WTC11 (cell line): ENCODE data around the gene TTLL11. TPM values are rescaled to one million over a fixed set of nuclear protein-coding genes. Genes with fewer than 3 reads are reported as not detected.

Source experiments
- ATAC-seq: fragments of 200-7000 bp; cut with Tn5 transposase; 2 replicates; pipeline ENCODE4 v1.10.0; 2021; ENCODE audit warnings: mild to moderate bottlenecking, moderate library complexity
- CTCF ChIA-PET: fragments of 300-600 bp; sonication (Branson Sonifier 250); formaldehyde crosslinking; loops from one replicate; lab custom pipeline; 2021; ENCODE audit warnings: antibody characterized with exemption; lab: Charles Lee
- POLR2A ChIA-PET: fragments of 350-600 bp; sonication (Branson Sonifier 250); formaldehyde crosslinking; loops from one replicate; lab custom pipeline; 2021; ENCODE audit warnings: antibody characterized with exemption; lab: Charles Lee
- DNase-seq: peaks from one replicate; pipeline ENCODE4 v3.0.0; 2021; ENCODE audit warnings: low spot score
- H3K27ac Mint-ChIP-seq: 2 replicates; pipeline ENCODE4 v1.8.0; 2021; ENCODE audit warnings: mixed read lengths
- H3K27me3 Mint-ChIP-seq: 2 replicates; pipeline ENCODE4 v1.8.0; 2021; ENCODE audit warnings: low read depth, mild to moderate bottlenecking, moderate library complexity, mixed read lengths
- H3K36me3 Mint-ChIP-seq: 2 replicates; pipeline ENCODE4 v1.8.0; 2021; ENCODE audit warnings: mixed read lengths
- H3K4me1 Mint-ChIP-seq: 2 replicates; pipeline ENCODE4 v1.8.0; 2022; ENCODE audit warnings: mixed read lengths
- H3K4me3 Mint-ChIP-seq: 2 replicates; pipeline ENCODE4 v1.8.0; 2021; ENCODE audit warnings: mild to moderate bottlenecking, moderate library complexity, mixed read lengths
- H3K9me3 Mint-ChIP-seq: 2 replicates; pipeline ENCODE4 v1.8.0; 2021; ENCODE audit warnings: mixed read lengths
- GTF2I ChIP-seq: fragments of 250-450 bp; sonication (Bioruptor Pico); conservative IDR thresholded peaks from 2 replicates; pipeline ENCODE4 v1.4.0; 2021; ENCODE audit warnings: mild to moderate bottlenecking
- KAT7 ChIP-seq: sonication (generic); formaldehyde crosslinking; IDR thresholded peaks from 2 replicates; pipeline ENCODE4 v1.8.1; 2023; ENCODE audit warnings: missing genetic modification reagents, mild to moderate bottlenecking, borderline replicate concordance
- NR1H2 ChIP-seq: sonication (generic); formaldehyde crosslinking; IDR thresholded peaks from 2 replicates; pipeline ENCODE4 v1.9.0; 2021; ENCODE audit warnings: mild to moderate bottlenecking, moderate library complexity, missing genetic modification reagents
- PRRX2 ChIP-seq: fragments of 250-450 bp; sonication (Bioruptor Pico); IDR thresholded peaks from 2 replicates; pipeline ENCODE4 v1.8.0; 2021; ENCODE audit warnings: mild to moderate bottlenecking
- ZNF138 ChIP-seq: sonication (generic); formaldehyde crosslinking; conservative IDR thresholded peaks from 2 replicates; pipeline ENCODE4 v1.8.1; 2022; ENCODE audit warnings: mild to moderate bottlenecking, moderate library complexity, missing genetic modification reagents
- ZNF263 ChIP-seq: sonication (generic); formaldehyde crosslinking; IDR thresholded peaks from 2 replicates; pipeline ENCODE4 v1.8.1; 2022; ENCODE audit warnings: low read depth, mild to moderate bottlenecking, moderate library complexity, missing genetic modification reagents
- total RNA-seq: library from RNA; stranded (reverse); gene quantifications from 3 replicates; pipeline ENCODE4 v1.2.3, GENCODE V29; 2021
- TF ChIP-seq, protein P1 (sequence below): sonication (generic); formaldehyde crosslinking; IDR thresholded peaks from 2 replicates; pipeline ENCODE4 v1.8.0; 2023; ENCODE audit warnings: mild to moderate bottlenecking, missing genetic modification reagents
- TF ChIP-seq, protein P2 (sequence below): fragments of 250-450 bp; sonication (Bioruptor Pico); IDR thresholded peaks from 2 replicates; pipeline ENCODE4 v2.1.2; 2022; ENCODE audit warnings: mild to moderate bottlenecking, moderate library complexity
- TF ChIP-seq, protein P3 (sequence below): sonication (generic); formaldehyde crosslinking; IDR thresholded peaks from 2 replicates; pipeline ENCODE4 v1.8.1; 2022; ENCODE audit warnings: mild to moderate bottlenecking, missing genetic modification reagents, moderate library complexity, borderline replicate concordance
- TF ChIP-seq, protein P4 (sequence below): sonication (generic); formaldehyde crosslinking; IDR thresholded peaks from 2 replicates; pipeline ENCODE4 v1.8.1; 2023; ENCODE audit warnings: mild to moderate bottlenecking, missing genetic modification reagents, borderline replicate concordance
- TF ChIP-seq, protein P5 (sequence below): sonication (generic); formaldehyde crosslinking; IDR thresholded peaks from 2 replicates; pipeline ENCODE4 v1.8.1; 2022; ENCODE audit warnings: missing genetic modification reagents, borderline replicate concordance
- TF ChIP-seq, protein P6 (sequence below): sonication (generic); formaldehyde crosslinking; IDR thresholded peaks from 2 replicates; pipeline ENCODE4 v1.8.1; 2022; ENCODE audit warnings: low read depth, mild to moderate bottlenecking, moderate library complexity, missing genetic modification reagents, borderline replicate concordance
- TF ChIP-seq, protein P7 (sequence below): sonication (generic); formaldehyde crosslinking; IDR thresholded peaks from 2 replicates; pipeline ENCODE4 v1.8.0; 2022; ENCODE audit warnings: mild to moderate bottlenecking, missing genetic modification reagents
- TF ChIP-seq, protein P8 (sequence below): fragments of 250-450 bp; sonication (Bioruptor Pico); IDR thresholded peaks from 2 replicates; pipeline ENCODE4 v1.9.0; 2021; ENCODE audit warnings: mild to moderate bottlenecking
- TF ChIP-seq, protein P9 (sequence below): sonication (generic); formaldehyde crosslinking; IDR thresholded peaks from 2 replicates; pipeline ENCODE4 v1.8.0; 2022; ENCODE audit warnings: missing genetic modification reagents

Gene TTLL11
- total RNA-seq, 1 experiment from 2014 or later, result 1.1 TPM

DNA sequence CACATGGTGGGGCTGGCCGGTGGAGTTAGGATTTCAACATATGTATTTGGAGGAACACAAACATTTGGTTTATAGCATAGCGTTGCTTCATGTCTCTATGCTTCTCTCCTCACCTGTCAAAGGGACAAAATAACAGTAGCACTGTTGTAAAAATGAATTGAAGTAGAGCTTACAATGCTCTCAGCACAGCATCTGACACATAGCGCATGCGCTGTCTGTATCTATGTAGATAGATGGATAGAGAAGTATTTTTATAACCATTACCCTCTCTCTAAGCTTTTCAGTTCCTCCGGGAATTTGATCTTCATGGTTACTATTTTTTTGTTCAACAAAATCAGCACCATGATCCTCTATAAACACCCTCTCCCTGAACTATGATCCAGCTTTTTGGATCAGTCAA lies 166.0 kb downstream of the TTLL11 start:
- TF ChIP-seq KAT7 (CRISPR knock-in tag) (no peak), ZNF138 (CRISPR knock-in tag) (no peak), PRRX2 (CRISPR knock-in tag) (no peak), GTF2I (CRISPR knock-in tag) (no peak), ZNF263 (CRISPR knock-in tag) (no peak)
- TF ChIP-seq, protein P1, sequence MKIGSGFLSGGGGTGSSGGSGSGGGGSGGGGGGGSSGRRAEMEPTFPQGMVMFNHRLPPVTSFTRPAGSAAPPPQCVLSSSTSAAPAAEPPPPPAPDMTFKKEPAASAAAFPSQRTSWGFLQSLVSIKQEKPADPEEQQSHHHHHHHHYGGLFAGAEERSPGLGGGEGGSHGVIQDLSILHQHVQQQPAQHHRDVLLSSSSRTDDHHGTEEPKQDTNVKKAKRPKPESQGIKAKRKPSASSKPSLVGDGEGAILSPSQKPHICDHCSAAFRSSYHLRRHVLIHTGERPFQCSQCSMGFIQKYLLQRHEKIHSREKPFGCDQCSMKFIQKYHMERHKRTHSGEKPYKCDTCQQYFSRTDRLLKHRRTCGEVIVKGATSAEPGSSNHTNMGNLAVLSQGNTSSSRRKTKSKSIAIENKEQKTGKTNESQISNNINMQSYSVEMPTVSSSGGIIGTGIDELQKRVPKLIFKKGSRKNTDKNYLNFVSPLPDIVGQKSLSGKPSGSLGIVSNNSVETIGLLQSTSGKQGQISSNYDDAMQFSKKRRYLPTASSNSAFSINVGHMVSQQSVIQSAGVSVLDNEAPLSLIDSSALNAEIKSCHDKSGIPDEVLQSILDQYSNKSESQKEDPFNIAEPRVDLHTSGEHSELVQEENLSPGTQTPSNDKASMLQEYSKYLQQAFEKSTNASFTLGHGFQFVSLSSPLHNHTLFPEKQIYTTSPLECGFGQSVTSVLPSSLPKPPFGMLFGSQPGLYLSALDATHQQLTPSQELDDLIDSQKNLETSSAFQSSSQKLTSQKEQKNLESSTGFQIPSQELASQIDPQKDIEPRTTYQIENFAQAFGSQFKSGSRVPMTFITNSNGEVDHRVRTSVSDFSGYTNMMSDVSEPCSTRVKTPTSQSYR (CRISPR knock-in tag), result no peak
- TF ChIP-seq, protein P2, sequence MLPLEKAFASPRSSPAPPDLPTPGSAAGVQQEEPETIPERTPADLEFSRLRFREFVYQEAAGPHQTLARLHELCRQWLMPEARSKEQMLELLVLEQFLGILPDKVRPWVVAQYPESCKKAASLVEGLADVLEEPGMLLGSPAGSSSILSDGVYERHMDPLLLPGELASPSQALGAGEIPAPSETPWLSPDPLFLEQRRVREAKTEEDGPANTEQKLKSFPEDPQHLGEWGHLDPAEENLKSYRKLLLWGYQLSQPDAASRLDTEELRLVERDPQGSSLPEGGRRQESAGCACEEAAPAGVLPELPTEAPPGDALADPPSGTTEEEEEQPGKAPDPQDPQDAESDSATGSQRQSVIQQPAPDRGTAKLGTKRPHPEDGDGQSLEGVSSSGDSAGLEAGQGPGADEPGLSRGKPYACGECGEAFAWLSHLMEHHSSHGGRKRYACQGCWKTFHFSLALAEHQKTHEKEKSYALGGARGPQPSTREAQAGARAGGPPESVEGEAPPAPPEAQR (CRISPR knock-in tag), result no peak
- TF ChIP-seq, protein P3, sequence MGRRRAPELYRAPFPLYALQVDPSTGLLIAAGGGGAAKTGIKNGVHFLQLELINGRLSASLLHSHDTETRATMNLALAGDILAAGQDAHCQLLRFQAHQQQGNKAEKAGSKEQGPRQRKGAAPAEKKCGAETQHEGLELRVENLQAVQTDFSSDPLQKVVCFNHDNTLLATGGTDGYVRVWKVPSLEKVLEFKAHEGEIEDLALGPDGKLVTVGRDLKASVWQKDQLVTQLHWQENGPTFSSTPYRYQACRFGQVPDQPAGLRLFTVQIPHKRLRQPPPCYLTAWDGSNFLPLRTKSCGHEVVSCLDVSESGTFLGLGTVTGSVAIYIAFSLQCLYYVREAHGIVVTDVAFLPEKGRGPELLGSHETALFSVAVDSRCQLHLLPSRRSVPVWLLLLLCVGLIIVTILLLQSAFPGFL, result no peak
- TF ChIP-seq, protein P4, sequence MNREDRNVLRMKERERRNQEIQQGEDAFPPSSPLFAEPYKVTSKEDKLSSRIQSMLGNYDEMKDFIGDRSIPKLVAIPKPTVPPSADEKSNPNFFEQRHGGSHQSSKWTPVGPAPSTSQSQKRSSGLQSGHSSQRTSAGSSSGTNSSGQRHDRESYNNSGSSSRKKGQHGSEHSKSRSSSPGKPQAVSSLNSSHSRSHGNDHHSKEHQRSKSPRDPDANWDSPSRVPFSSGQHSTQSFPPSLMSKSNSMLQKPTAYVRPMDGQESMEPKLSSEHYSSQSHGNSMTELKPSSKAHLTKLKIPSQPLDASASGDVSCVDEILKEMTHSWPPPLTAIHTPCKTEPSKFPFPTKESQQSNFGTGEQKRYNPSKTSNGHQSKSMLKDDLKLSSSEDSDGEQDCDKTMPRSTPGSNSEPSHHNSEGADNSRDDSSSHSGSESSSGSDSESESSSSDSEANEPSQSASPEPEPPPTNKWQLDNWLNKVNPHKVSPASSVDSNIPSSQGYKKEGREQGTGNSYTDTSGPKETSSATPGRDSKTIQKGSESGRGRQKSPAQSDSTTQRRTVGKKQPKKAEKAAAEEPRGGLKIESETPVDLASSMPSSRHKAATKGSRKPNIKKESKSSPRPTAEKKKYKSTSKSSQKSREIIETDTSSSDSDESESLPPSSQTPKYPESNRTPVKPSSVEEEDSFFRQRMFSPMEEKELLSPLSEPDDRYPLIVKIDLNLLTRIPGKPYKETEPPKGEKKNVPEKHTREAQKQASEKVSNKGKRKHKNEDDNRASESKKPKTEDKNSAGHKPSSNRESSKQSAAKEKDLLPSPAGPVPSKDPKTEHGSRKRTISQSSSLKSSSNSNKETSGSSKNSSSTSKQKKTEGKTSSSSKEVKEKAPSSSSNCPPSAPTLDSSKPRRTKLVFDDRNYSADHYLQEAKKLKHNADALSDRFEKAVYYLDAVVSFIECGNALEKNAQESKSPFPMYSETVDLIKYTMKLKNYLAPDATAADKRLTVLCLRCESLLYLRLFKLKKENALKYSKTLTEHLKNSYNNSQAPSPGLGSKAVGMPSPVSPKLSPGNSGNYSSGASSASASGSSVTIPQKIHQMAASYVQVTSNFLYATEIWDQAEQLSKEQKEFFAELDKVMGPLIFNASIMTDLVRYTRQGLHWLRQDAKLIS, result no peak
- TF ChIP-seq, protein P5, sequence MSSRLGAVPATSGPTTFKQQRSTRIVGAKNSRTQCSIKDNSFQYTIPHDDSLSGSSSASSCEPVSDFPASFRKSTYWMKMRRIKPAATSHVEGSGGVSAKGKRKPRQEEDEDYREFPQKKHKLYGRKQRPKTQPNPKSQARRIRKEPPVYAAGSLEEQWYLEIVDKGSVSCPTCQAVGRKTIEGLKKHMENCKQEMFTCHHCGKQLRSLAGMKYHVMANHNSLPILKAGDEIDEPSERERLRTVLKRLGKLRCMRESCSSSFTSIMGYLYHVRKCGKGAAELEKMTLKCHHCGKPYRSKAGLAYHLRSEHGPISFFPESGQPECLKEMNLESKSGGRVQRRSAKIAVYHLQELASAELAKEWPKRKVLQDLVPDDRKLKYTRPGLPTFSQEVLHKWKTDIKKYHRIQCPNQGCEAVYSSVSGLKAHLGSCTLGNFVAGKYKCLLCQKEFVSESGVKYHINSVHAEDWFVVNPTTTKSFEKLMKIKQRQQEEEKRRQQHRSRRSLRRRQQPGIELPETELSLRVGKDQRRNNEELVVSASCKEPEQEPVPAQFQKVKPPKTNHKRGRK (CRISPR knock-in tag), result no peak
- TF ChIP-seq, protein P6, sequence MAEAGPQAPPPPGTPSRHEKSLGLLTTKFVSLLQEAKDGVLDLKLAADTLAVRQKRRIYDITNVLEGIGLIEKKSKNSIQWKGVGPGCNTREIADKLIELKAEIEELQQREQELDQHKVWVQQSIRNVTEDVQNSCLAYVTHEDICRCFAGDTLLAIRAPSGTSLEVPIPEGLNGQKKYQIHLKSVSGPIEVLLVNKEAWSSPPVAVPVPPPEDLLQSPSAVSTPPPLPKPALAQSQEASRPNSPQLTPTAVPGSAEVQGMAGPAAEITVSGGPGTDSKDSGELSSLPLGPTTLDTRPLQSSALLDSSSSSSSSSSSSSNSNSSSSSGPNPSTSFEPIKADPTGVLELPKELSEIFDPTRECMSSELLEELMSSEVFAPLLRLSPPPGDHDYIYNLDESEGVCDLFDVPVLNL (CRISPR knock-in tag), result no peak
- no peaks in the 10 kb centered on the region for H3K9me3 Mint-ChIP-seq
- no peak overlapping the region for H3K4me3 Mint-ChIP-seq
- H3K27ac Mint-ChIP-seq, result no peak overlapping the region
- POLR2A ChIA-PET, result no interaction called here
- DNase-seq, result no peak
- H3K27me3 Mint-ChIP-seq, result no peaks in the 10 kb centered on the region
- H3K36me3 Mint-ChIP-seq, result no peaks in the 10 kb centered on the region
- no peak for ATAC-seq
- H3K4me1 Mint-ChIP-seq, result peaks cover 5% of the 10 kb centered on the region
- CTCF ChIA-PET, result interaction anchor here (0.6 to 1.0 kb wide), 2 partner anchors 240 to 381 kb away, joined by 3 read pairs; no protein-coding TSS in a partner anchor

DNA sequence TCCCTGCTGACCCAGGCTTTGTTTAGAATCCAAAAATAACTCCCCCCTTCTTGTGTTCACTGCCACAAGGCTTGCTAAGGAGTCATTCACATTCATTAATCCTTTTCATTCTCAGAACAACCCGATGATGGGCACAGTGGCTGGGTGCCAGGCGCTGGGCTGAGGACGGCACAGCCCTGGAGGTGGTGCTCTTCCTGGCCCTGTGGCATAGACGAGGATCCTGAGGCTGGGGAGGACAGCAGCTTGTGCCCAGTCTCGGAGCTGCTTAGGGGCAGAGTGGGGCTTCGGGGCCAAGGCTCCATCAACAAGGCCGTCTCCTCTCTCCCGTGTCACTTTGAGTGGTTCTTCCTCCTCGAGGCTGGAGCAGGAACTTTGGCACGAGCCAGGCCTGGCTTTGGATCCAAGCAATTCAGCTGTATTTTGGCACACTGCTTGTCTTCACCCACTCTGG lies 166.7 kb downstream of the TTLL11 start:
- Mint-ChIP-seq H3K27ac (no peak overlapping the region), H3K27me3 (no peaks in the 10 kb centered on the region), H3K9me3 (no peaks in the 10 kb centered on the region), H3K36me3 (no peaks in the 10 kb centered on the region), H3K4me3 (no peak overlapping the region), H3K4me1 (no peaks in the 10 kb centered on the region)
- DNase-seq (no peak), ATAC-seq (no peak)
- CTCF ChIA-PET, result interaction anchor here (0.6 to 1.0 kb wide), 2 partner anchors 239 to 380 kb away, joined by 3 read pairs; no protein-coding TSS in a partner anchor
- POLR2A ChIA-PET, result no interaction called here
- TF ChIP-seq NR1H2 (CRISPR knock-in tag), result no peak
- TF ChIP-seq, protein P7, sequence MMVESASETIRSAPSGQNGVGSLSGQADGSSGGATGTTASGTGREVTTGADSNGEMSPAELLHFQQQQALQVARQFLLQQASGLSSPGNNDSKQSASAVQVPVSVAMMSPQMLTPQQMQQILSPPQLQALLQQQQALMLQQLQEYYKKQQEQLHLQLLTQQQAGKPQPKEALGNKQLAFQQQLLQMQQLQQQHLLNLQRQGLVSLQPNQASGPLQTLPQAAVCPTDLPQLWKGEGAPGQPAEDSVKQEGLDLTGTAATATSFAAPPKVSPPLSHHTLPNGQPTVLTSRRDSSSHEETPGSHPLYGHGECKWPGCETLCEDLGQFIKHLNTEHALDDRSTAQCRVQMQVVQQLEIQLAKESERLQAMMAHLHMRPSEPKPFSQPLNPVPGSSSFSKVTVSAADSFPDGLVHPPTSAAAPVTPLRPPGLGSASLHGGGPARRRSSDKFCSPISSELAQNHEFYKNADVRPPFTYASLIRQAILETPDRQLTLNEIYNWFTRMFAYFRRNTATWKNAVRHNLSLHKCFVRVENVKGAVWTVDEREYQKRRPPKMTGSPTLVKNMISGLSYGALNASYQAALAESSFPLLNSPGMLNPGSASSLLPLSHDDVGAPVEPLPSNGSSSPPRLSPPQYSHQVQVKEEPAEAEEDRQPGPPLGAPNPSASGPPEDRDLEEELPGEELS (CRISPR knock-in tag), result no peak
- TF ChIP-seq, protein P8, sequence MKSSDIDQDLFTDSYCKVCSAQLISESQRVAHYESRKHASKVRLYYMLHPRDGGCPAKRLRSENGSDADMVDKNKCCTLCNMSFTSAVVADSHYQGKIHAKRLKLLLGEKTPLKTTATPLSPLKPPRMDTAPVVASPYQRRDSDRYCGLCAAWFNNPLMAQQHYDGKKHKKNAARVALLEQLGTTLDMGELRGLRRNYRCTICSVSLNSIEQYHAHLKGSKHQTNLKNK, result no peak
- TF ChIP-seq, protein P9, sequence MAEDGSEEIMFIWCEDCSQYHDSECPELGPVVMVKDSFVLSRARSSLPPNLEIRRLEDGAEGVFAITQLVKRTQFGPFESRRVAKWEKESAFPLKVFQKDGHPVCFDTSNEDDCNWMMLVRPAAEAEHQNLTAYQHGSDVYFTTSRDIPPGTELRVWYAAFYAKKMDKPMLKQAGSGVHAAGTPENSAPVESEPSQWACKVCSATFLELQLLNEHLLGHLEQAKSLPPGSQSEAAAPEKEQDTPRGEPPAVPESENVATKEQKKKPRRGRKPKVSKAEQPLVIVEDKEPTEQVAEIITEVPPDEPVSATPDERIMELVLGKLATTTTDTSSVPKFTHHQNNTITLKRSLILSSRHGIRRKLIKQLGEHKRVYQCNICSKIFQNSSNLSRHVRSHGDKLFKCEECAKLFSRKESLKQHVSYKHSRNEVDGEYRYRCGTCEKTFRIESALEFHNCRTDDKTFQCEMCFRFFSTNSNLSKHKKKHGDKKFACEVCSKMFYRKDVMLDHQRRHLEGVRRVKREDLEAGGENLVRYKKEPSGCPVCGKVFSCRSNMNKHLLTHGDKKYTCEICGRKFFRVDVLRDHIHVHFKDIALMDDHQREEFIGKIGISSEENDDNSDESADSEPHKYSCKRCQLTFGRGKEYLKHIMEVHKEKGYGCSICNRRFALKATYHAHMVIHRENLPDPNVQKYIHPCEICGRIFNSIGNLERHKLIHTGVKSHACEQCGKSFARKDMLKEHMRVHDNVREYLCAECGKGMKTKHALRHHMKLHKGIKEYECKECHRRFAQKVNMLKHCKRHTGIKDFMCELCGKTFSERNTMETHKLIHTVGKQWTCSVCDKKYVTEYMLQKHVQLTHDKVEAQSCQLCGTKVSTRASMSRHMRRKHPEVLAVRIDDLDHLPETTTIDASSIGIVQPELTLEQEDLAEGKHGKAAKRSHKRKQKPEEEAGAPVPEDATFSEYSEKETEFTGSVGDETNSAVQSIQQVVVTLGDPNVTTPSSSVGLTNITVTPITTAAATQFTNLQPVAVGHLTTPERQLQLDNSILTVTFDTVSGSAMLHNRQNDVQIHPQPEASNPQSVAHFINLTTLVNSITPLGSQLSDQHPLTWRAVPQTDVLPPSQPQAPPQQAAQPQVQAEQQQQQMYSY, result no peak
